KMS-11 (cell line): ENCODE data around the gene PHF21B.

ENCODE experiments used
- H2AFZ ChIP-seq: fragments of 200-600 bp; sonication (generic); 2 replicates; pipeline ENCODE4 v1.6.1; 2016; ENCODE audit warnings: antibody characterized with exemption, mixed run types, low read depth
- H3K27ac ChIP-seq: fragments of 200-600 bp; sonication (generic); 2 replicates; pipeline ENCODE4 v1.6.1; 2016; ENCODE audit warnings: mild to moderate bottlenecking, mixed run types
- H3K27me3 ChIP-seq: fragments of 200-600 bp; sonication (generic); 2 replicates; pipeline ENCODE4 v1.6.1; 2017; ENCODE audit warnings: mild to moderate bottlenecking, low read depth, mixed run types, moderate library complexity; ENCODE audit not compliant: insufficient read depth
- H3K36me3 ChIP-seq: fragments of 200-600 bp; sonication (generic); 2 replicates; pipeline ENCODE4 v1.6.1; 2017; ENCODE audit warnings: mild to moderate bottlenecking, mixed run types; ENCODE audit not compliant: insufficient read depth
- H3K4me1 ChIP-seq: fragments of 200-600 bp; sonication (generic); 2 replicates; pipeline ENCODE4 v1.6.1; 2016; ENCODE audit warnings: mild to moderate bottlenecking, low read depth, mixed run types; ENCODE audit not compliant: poor library complexity, severe bottlenecking
- H3K4me2 ChIP-seq: fragments of 200-600 bp; sonication (generic); 2 replicates; pipeline ENCODE4 v1.7.0; 2016; ENCODE audit warnings: mild to moderate bottlenecking, mixed run types
- H3K4me3 ChIP-seq: fragments of 200-600 bp; sonication (generic); IDR thresholded peaks from 2 replicates; pipeline ENCODE4 v1.6.1; 2017; ENCODE audit warnings: low read depth, low read length, mixed read lengths; ENCODE audit not compliant: insufficient read depth
- H3K79me2 ChIP-seq: fragments of 200-600 bp; sonication (generic); 2 replicates; pipeline ENCODE4 v1.6.1; 2016; ENCODE audit warnings: low read depth, mixed run types; ENCODE audit not compliant: insufficient read depth
- H3K9ac ChIP-seq: fragments of 200-600 bp; sonication (generic); 2 replicates; pipeline ENCODE4 v1.6.1; 2016; ENCODE audit warnings: mild to moderate bottlenecking, mixed run types
- H4K20me1 ChIP-seq: fragments of 200-600 bp; sonication (generic); 2 replicates; pipeline ENCODE4 v1.6.1; 2016; ENCODE audit warnings: mild to moderate bottlenecking, mixed run types; ENCODE audit not compliant: insufficient read depth
- CTCF ChIP-seq: fragments of 200-600 bp; sonication (generic); conservative IDR thresholded peaks from 2 replicates; pipeline ENCODE4 v1.6.1; 2017; ENCODE audit warnings: low read depth, mild to moderate bottlenecking, antibody characterized with exemption, low read length, moderate library complexity, mixed read lengths

The PHF21B gene

GRCh38 chr22:44887941-44888366 is 121.9 kb downstream of the PHF21B start:
- Histone ChIP-seq H3K4me2 (no peak overlapping the region), H3K79me2 (no peaks in the 10 kb centered on the region), H3K4me1 (no peaks in the 10 kb centered on the region), H3K36me3 (no peaks in the 10 kb centered on the region), H3K27ac (no peak overlapping the region), H3K4me3 (no peak overlapping the region), H4K20me1 (no peaks in the 10 kb centered on the region), H3K27me3 (peaks cover 5% of the 10 kb centered on the region; the same call in 1 of the 2 replicates), H2AFZ (no peak overlapping the region), H3K9ac (no peak overlapping the region)
- TF ChIP-seq CTCF, result no peak

- H3K4me3 ChIP-seq, result no peak overlapping the region
- H3K9ac ChIP-seq, result no peak overlapping the region
- H3K36me3 ChIP-seq, result no peaks in the 10 kb centered on the region
- no peaks in the 10 kb centered on the region for H3K79me2 ChIP-seq
- H3K4me1 ChIP-seq, result no peaks in the 10 kb centered on the region
- H4K20me1 ChIP-seq, result no peaks in the 10 kb centered on the region
- H3K27ac ChIP-seq, result no peak overlapping the region
- H3K4me2 ChIP-seq, result no peak overlapping the region
- H3K27me3 ChIP-seq, result peaks cover 9% of the 10 kb centered on the region
- no peak overlapping the region for H2AFZ ChIP-seq
- no peak for TF ChIP-seq CTCF
These were observed 123.9 kb downstream of the PHF21B start for GRCh38 chr22:44885806-44886360.

GRCh38 chr22:44884968-44885805 is 124.6 kb downstream of the PHF21B start:
- H3K4me1 ChIP-seq, result no peaks in the 10 kb centered on the region
- no peaks in the 10 kb centered on the region for H3K79me2 ChIP-seq
- no peak overlapping the region for H3K27ac ChIP-seq
- H3K4me3 ChIP-seq, result no peak overlapping the region
- no peak overlapping the region for H3K4me2 ChIP-seq
- H2AFZ ChIP-seq, result no peak overlapping the region
- H3K27me3 ChIP-seq, result peaks cover 9% of the 10 kb centered on the region
- H4K20me1 ChIP-seq, result no peaks in the 10 kb centered on the region
- H3K9ac ChIP-seq, result no peak overlapping the region
- H3K36me3 ChIP-seq, result no peaks in the 10 kb centered on the region
- no peak for TF ChIP-seq CTCF

GRCh38 chr22:44884562-44884961 is 125.2 kb downstream of the PHF21B start:
- Histone ChIP-seq H3K79me2 (no peaks in the 10 kb centered on the region), H3K4me3 (no peak overlapping the region), H3K4me1 (no peaks in the 10 kb centered on the region), H4K20me1 (no peaks in the 10 kb centered on the region), H3K36me3 (no peaks in the 10 kb centered on the region), H3K27me3 (peaks cover 9% of the 10 kb centered on the region), H3K27ac (no peak overlapping the region), H3K9ac (no peak overlapping the region), H3K4me2 (no peak overlapping the region), H2AFZ (no peak overlapping the region)
- TF ChIP-seq CTCF, result no peak
